Left cardiac atrium (tissue), 4 donors: ENCODE results near the gene AZIN2. TPM values are rescaled to one million over a fixed set of nuclear protein-coding genes. Genes with fewer than 3 reads are reported as not detected.

Source experiments
- ATAC-seq, 2 donors: fragments of 200-7000 bp; cut with Tn5 transposase; one replicate each; pipeline ENCODE4 v1.9.1; 2020; ENCODE audit warnings: mild to moderate bottlenecking in 2 of 2, moderate library complexity in 2 of 2
- DNase-seq: peaks from one replicate; pipeline ENCODE4 v3.0.0-alpha.2; 2020
- intact Hi-C, 2 donors: fragments of 100-400 bp; cut with DNase I; formaldehyde crosslinking; loops; one replicate each; pipeline versions ENCODE4 v1.14.1 to v1.15.1; 2022 to 2023
- total RNA-seq, 2 donors: library from RNA; stranded (reverse); fragmentation: NEBNext Ultra II Directional; extraction: Animal tissue kit (Norgen Biotek cat#: 25700); gene quantifications; one replicate each; pipeline ENCODE4 v1.2.1, GENCODE V29; 2021
- donor health status: DM: no; HTN: yes; CAD: no.
- donor health status: DM: no; HTN: yes; CAD: no; lungs with severe emphysema.
- donor health status: DM: yes; HTN: yes; CAD: no.
- donor health status: Dilated cardiomyopathy.

Gene AZIN2
- total RNA-seq, 2 donors from 2014 or later: 1.8 to 2.6 TPM

GRCh38 chr1:33163621-33164519 lies 82.9 kb downstream of the AZIN2 start:
- DNase-seq: no peak
- ATAC-seq: peak in 1 of 2 donors; percentile 16
- intact Hi-C loops: no loop called here

GRCh38 chr1:33165209-33165608 lies 84.3 kb downstream of the AZIN2 start:
- intact Hi-C loops: no loop called here
- no peak for ATAC-seq
- DNase-seq: no peak

- DNase-seq (no peak), ATAC-seq (no peak)
- intact Hi-C loops: no loop called here
Measured at GRCh38 chr1:33165809-33166208, 84.9 kb downstream of the AZIN2 start.

GRCh38 chr1:33167650-33168447 lies 86.9 kb downstream of the AZIN2 start:
- ATAC-seq: no peak
- DNase-seq: no peak
- intact Hi-C loops: no loop called here

- DNase-seq: no peak
- intact Hi-C loops: no loop called here
Measured at GRCh38 chr1:33168556-33169289, 87.8 kb downstream of the AZIN2 start.

GRCh38 chr1:33169290-33170055 lies 88.5 kb downstream of the AZIN2 start:
- DNase-seq (no peak), ATAC-seq (no peak)
- intact Hi-C loops: no loop called here

More at GRCh38 chr1:33168556-33169289, 87.8 kb downstream of the AZIN2 start:
- ATAC-seq: no peak

Other genes with a start within 250 kb of the AZIN2 start
- gene FNDC5, start 210.2 kb upstream of the AZIN2 start, total RNA-seq: 10 to 100 TPM; 74.3 to 92.5 TPM
- not detected for gene HPCA, start 194.7 kb upstream of the AZIN2 start, total RNA-seq
- 10 to 100 TPM; 11.4 to 11.5 TPM for gene TMEM54, start 179.8 kb upstream of the AZIN2 start, total RNA-seq
- gene RNF19B, start 116.3 kb upstream of the AZIN2 start, total RNA-seq: 10 to 100 TPM; 10.7 to 12.8 TPM
- 100 to 1,000 TPM; 121 to 142 TPM for gene AK2, start 44.3 kb upstream of the AZIN2 start, total RNA-seq
- gene TRIM62, start 100.9 kb downstream of the AZIN2 start, total RNA-seq: 1 to 10 TPM; 2.4 to 2.8 TPM
- 10 to 100 TPM; 29.5 to 29.8 TPM for gene ZNF362, start 175.3 kb downstream of the AZIN2 start, total RNA-seq
- gene A3GALT2, start 239.9 kb downstream of the AZIN2 start, total RNA-seq: under 1 TPM in 1 of 2 donors, not detected in 1; 0.24 TPM